ENCODE measurements around the gene LPA. TPM values are rescaled to one million over a fixed set of nuclear protein-coding genes. Genes with fewer than 3 reads are reported as not detected.

LPA gene
- total RNA-seq, 1 donor from 2014 or later: not detected

DNA sequence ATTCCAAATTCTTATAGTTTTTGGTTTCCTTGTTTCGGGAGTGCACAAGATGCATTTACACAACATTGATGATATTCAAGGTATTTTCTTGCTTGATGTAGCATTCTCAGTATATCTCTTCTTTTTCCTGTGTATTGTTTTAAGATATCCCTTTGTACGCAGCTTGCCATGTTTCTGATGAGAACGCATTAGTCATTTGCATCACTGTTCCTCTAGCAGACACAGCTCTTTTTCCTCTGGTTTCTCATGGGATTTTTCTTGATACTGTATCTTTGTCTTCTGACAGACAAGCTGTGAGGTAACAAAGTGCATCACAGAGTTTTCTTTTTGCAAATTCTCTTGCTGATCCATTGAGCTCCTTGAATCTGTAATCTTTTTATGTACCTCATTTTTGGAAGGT, 169.5 kb downstream of the LPA start:
- no peaks in the 10 kb centered on the region for H3K4me1 ChIP-seq
- no peak for DNase-seq (ENCODE audit: low spot score in 2 of 2)
- no peaks in the 10 kb centered on the region for H3K36me3 ChIP-seq
- intact Hi-C loops (cut with DNase I): no loop called here
- no peaks in the 10 kb centered on the region for H3K27me3 ChIP-seq
- no peak overlapping the region for H3K4me3 ChIP-seq
- H3K9me3 ChIP-seq: no peaks in the 10 kb centered on the region
- H3K27ac ChIP-seq: no peak overlapping the region
- TF ChIP-seq, protein P1, sequence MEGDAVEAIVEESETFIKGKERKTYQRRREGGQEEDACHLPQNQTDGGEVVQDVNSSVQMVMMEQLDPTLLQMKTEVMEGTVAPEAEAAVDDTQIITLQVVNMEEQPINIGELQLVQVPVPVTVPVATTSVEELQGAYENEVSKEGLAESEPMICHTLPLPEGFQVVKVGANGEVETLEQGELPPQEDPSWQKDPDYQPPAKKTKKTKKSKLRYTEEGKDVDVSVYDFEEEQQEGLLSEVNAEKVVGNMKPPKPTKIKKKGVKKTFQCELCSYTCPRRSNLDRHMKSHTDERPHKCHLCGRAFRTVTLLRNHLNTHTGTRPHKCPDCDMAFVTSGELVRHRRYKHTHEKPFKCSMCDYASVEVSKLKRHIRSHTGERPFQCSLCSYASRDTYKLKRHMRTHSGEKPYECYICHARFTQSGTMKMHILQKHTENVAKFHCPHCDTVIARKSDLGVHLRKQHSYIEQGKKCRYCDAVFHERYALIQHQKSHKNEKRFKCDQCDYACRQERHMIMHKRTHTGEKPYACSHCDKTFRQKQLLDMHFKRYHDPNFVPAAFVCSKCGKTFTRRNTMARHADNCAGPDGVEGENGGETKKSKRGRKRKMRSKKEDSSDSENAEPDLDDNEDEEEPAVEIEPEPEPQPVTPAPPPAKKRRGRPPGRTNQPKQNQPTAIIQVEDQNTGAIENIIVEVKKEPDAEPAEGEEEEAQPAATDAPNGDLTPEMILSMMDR (IDR thresholded peaks at IDR 0.05): no peak

- H3K27ac ChIP-seq: no peak overlapping the region
- intact Hi-C loops (cut with DNase I): no loop called here
- TF ChIP-seq, protein P1 (IDR thresholded peaks at IDR 0.05): no peak
- no peak overlapping the region for H3K4me3 ChIP-seq
- no peaks in the 10 kb centered on the region for H3K4me1 ChIP-seq
- DNase-seq (ENCODE audit: low spot score in 2 of 2): no peak
- H3K9me3 ChIP-seq: no peaks in the 10 kb centered on the region
- H3K27me3 ChIP-seq: no peaks in the 10 kb centered on the region
- no peaks in the 10 kb centered on the region for H3K36me3 ChIP-seq
Observed at GRCh38 chr6:160489091-160489490, 175.0 kb downstream of the LPA start.

GRCh38 chr6:160487116-160487515, 177.0 kb downstream of the LPA start:
- H3K4me3 ChIP-seq: no peak overlapping the region
- no peaks in the 10 kb centered on the region for H3K9me3 ChIP-seq
- DNase-seq (ENCODE audit: low spot score in 2 of 2): no peak
- H3K27ac ChIP-seq: no peak overlapping the region
- TF ChIP-seq, protein P1 (IDR thresholded peaks at IDR 0.05): no peak
- no peaks in the 10 kb centered on the region for H3K27me3 ChIP-seq
- peaks cover 0 to 5% of the 10 kb centered on the region in 2 donors for H3K36me3 ChIP-seq
- no peaks in the 10 kb centered on the region for H3K4me1 ChIP-seq
- intact Hi-C loops (cut with DNase I): no loop called here

Other genes starting within 250 kb of the LPA start
- gene PLG, start 38.0 kb upstream of the LPA start, total RNA-seq: 10.7 TPM